GM18861 (cell line): ENCODE results near the gene MST1.

Experiments
- ATAC-seq: cut with Tn5 transposase; IDR thresholded peaks from one replicate; pipeline ENCODE4 v1.9.1; 2021; ENCODE audit not compliant: unreplicated experiment

Gene MST1

GRCh38 chr3:49658711-49659110 is 30.6 kb downstream of the MST1 start:
- no peak for ATAC-seq

- ATAC-seq, result no peak
Measured at GRCh38 chr3:49657208-49657915, 31.9 kb downstream of the MST1 start.

- no peak for ATAC-seq
Measured at GRCh38 chr3:49656541-49657112, 32.6 kb downstream of the MST1 start.

GRCh38 chr3:49655731-49656285 is 33.5 kb downstream of the MST1 start:
- no peak for ATAC-seq

GRCh38 chr3:49654955-49655556 is 34.2 kb downstream of the MST1 start:
- ATAC-seq, result no peak

- ATAC-seq, result no peak
Measured at GRCh38 chr3:49654176-49654825, 35.0 kb downstream of the MST1 start.

GRCh38 chr3:49653621-49654020 is 35.7 kb downstream of the MST1 start:
- no peak for ATAC-seq

- no peak for ATAC-seq
Measured at GRCh38 chr3:49652903-49653415, 36.3 kb downstream of the MST1 start.

- ATAC-seq, result no peak
Measured at GRCh38 chr3:49652218-49652902, 36.9 kb downstream of the MST1 start.

GRCh38 chr3:49650637-49651036 is 38.6 kb downstream of the MST1 start:
- no peak for ATAC-seq

- ATAC-seq, result no peak
Measured at GRCh38 chr3:49650177-49650576, 39.1 kb downstream of the MST1 start.

- ATAC-seq, result no peak
Measured at GRCh38 chr3:49649576-49649975, 39.7 kb downstream of the MST1 start.

GRCh38 chr3:49648354-49649019 is 40.8 kb downstream of the MST1 start:
- no peak for ATAC-seq

- ATAC-seq, result no peak
Measured at GRCh38 chr3:49647741-49648140, 41.5 kb downstream of the MST1 start.

GRCh38 chr3:49646236-49646635 is 43.0 kb downstream of the MST1 start:
- ATAC-seq, result no peak

- ATAC-seq, result no peak
Measured at GRCh38 chr3:49644684-49645083, 44.6 kb downstream of the MST1 start.

GRCh38 chr3:49642708-49643145 is 46.5 kb downstream of the MST1 start:
- no peak for ATAC-seq

GRCh38 chr3:49641921-49642707 is 47.2 kb downstream of the MST1 start:
- no peak for ATAC-seq

GRCh38 chr3:49641292-49641691 is 48.0 kb downstream of the MST1 start:
- no peak for ATAC-seq
